ENCODE results near the gene CLCNKB. TPM values are rescaled to one million over a fixed set of nuclear protein-coding genes. Genes with fewer than 3 reads are reported as not detected.

Gene CLCNKB
- total RNA-seq, 1 donor from 2014 or later, result 0.18 TPM

DNA sequence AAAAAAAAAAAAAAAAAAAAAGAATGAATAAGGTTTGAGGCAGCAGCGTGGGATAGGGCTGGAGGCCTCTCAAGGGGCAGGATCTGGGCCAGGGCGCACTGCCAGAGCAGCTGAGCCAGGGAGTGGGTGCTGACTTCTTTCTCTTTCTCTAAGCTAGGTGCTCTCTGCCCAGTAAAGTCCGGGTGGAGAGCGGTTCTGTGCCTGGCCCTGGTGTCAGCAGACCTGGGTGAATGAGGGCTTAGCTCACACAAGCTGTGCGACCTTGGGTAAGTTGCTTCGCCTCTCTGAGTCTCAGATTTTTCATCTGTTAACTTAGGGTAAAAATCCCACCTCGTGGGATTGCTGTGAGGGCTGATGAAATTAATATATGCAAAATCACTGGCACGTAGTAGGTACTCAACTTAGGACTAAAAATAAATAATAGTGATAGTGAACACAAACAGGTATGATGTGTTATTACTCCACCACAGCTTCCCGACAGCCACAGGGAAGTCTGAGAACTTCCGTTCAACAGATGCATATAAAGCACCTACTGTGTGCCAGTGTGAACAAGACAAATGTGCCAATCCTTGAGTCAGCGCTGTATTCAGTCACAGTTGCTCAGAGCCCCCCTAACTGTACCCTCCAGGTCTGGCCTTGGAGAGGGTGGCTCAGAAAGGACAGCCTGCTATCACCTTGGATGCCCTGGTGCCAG lies 31.9 kb downstream of the CLCNKB start:
- no peak for DNase-seq
- H3K4me3 ChIP-seq, result no peak overlapping the region
- intact Hi-C loops (cut with DNase I), result no loop called here
- no peak overlapping the region for H3K27ac ChIP-seq
- no peak for TF ChIP-seq CTCF (IDR thresholded peaks at IDR 0.05)
- ATAC-seq, result peak; percentile 5 to 40
- peaks cover 18% of the 10 kb centered on the region for H3K27me3 ChIP-seq (ENCODE audit: low read depth)
- no peaks in the 10 kb centered on the region for H3K36me3 ChIP-seq
- H3K9me3 ChIP-seq, result no peaks in the 10 kb centered on the region
- peaks cover 19% of the 10 kb centered on the region for H3K4me1 ChIP-seq

GRCh38 chr1:16076031-16076864 lies 32.7 kb downstream of the CLCNKB start:
- intact Hi-C loops (cut with DNase I), result no loop called here
- Histone ChIP-seq H3K36me3 (no peaks in the 10 kb centered on the region), H3K27me3 (ENCODE audit: low read depth) (peaks cover 18% of the 10 kb centered on the region), H3K4me3 (no peak overlapping the region), H3K27ac (no peak overlapping the region), H3K4me1 (peaks cover 19% of the 10 kb centered on the region), H3K9me3 (no peaks in the 10 kb centered on the region)
- no peak for DNase-seq
- TF ChIP-seq CTCF (IDR thresholded peaks at IDR 0.05), result no peak
- ATAC-seq, result no peak

DNA sequence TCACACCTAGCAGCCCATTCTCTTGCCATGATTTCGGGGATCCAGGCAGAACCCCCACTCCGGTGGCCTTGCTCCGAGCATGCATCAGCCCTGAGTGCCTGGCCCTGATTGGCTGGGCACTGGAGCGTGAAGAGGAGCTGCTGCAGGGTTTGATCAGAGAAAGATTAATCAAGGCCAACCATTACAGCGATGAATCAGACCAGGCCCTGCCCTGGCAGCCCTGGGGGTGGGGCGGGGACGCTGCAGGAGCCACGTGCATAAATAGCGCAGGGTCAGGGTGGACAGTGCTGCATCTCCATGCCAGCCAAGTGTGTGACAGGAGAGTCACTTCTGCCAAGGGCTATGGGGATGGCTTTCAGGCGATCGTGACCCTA lies 33.3 kb downstream of the CLCNKB start:
- no peak overlapping the region for H3K27ac ChIP-seq
- TF ChIP-seq CTCF (IDR thresholded peaks at IDR 0.05), result no peak
- no peak for ATAC-seq

GRCh38 chr1:16077406-16078245 lies 34.0 kb downstream of the CLCNKB start:
- Histone ChIP-seq H3K4me1 (peaks cover 19% of the 10 kb centered on the region), H3K27me3 (ENCODE audit: low read depth) (peaks cover 11% of the 10 kb centered on the region), H3K36me3 (no peaks in the 10 kb centered on the region), H3K4me3 (no peak overlapping the region), H3K9me3 (no peaks in the 10 kb centered on the region), H3K27ac (no peak overlapping the region)
- intact Hi-C loops (cut with DNase I), result no loop called here
- DNase-seq (no peak), ATAC-seq (no peak)
- no peak for TF ChIP-seq CTCF (IDR thresholded peaks at IDR 0.05)

More for the DNA sequence above, 33.3 kb downstream of the CLCNKB start:
- peaks cover 16% of the 10 kb centered on the region for H3K27me3 ChIP-seq (ENCODE audit: low read depth)
- intact Hi-C loops (cut with DNase I), result no loop called here
- no peak overlapping the region for H3K4me3 ChIP-seq
- H3K9me3 ChIP-seq, result no peaks in the 10 kb centered on the region
- peaks cover 19% of the 10 kb centered on the region for H3K4me1 ChIP-seq
- H3K36me3 ChIP-seq, result no peaks in the 10 kb centered on the region
- no peak for DNase-seq

DNA sequence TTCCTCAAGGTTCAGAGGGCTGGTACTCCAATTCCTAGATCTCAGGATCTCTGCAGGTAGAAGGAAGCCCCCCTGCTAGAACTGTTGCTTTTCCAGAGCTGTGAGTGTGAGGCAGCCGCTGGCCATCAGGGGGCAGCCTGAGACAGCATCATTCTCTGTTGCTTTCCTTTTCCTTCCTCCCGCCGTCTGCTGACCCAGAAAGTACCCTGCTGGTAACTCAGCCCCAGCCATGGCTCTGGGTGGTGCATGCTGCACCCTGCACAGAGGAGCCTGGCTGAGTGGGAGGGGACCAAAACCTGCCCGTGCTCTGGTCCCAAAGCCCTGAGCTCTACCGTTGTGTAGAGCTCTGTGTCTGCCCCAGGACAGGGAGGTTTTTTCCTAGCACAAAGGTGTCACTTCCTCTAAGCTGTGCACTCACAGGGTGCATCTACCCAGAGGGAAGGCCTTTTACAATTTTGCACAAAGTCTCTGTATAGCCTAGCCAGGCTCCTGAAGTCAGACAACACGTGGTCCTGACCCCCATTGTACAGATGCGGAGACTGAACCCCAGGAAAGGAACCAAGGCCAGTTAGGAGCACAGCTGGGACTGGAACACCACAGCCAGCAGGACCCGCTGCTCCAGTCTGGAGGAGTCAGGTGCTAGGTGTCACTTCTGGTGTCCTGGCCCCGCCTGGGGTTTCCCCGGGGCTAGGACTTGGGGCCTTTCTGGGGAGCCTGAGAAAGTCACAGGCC lies 35.5 kb downstream of the CLCNKB start:
- Histone ChIP-seq H3K4me3 (no peak overlapping the region), H3K36me3 (no peaks in the 10 kb centered on the region), H3K27ac (no peak overlapping the region), H3K27me3 (ENCODE audit: low read depth) (peaks cover under 1% of the 10 kb centered on the region), H3K4me1 (peaks cover 8% of the 10 kb centered on the region), H3K9me3 (no peaks in the 10 kb centered on the region)
- TF ChIP-seq CTCF (IDR thresholded peaks at IDR 0.05), result peak; percentile 89
- DNase-seq (peak; percentile 82), ATAC-seq (peak; percentile 78 to 81)
- intact Hi-C loops (cut with DNase I), result no loop called here
